B cell (primary cell): Measurements from ENCODE around the gene SLC2A1. TPM values are rescaled to one million over a fixed set of nuclear protein-coding genes. Genes with fewer than 3 reads are reported as not detected.

ENCODE experiments used
- ATAC-seq: fragments of 200-7000 bp; cut with Tn5 transposase; one replicate; pipeline ENCODE4 v1.10.0; 2021; ENCODE audit warnings: low read depth, mild to moderate bottlenecking, moderate number of reproducible peaks, moderate library complexity
- CTCF ChIA-PET: fragments of 350-600 bp; sonication (Branson Sonifier 250); formaldehyde crosslinking; loops from one replicate; lab custom pipeline; 2021; ENCODE audit warnings: antibody characterized with exemption, inconsistent platforms; lab: Charles Lee
- POLR2A ChIA-PET: fragments of 350-600 bp; sonication (Branson Sonifier 250); formaldehyde crosslinking; loops from one replicate; lab custom pipeline; 2021; ENCODE audit warnings: antibody characterized with exemption; lab: Charles Lee
- DNase-seq: peaks from one replicate; pipeline ENCODE4 v3.0.0; 2013
- H2AFZ ChIP-seq: 2 replicates; pipeline ENCODE4 v1.6.1; 2012; ENCODE audit warnings: mild to moderate bottlenecking, low read depth, low read length; ENCODE audit not compliant: insufficient read depth, poor library complexity, severe bottlenecking
- H3K27ac ChIP-seq, 2 donors: 1 replicate in 1 of 2; 2 replicates in 1 of 2; pipeline ENCODE4 v1.5.1; 2012 to 2013; ENCODE audit warnings: low read length in 2 of 2, mild to moderate bottlenecking in 2 of 2, moderate library complexity in 1 of 2
- H3K27me3 ChIP-seq, 4 experiments: fragments of 200-600 bp in 1 of 4; sonication (generic) in 1 of 4; replicated peaks in 1 of 4; 1 replicate in 2 of 4; 2 replicates in 2 of 4; pipeline versions ENCODE4 v1.6.1 to v1.7.0; 2013 to 2016; ENCODE audit warnings: low read length in 3 of 4, mild to moderate bottlenecking in 2 of 4, mixed read lengths in 1 of 4, moderate library complexity in 1 of 4; ENCODE audit not compliant: insufficient read depth in 4 of 4, control insufficient read depth in 3 of 4; ENCODE audit errors: control extremely low read depth in 1 of 4
- H3K36me3 ChIP-seq, 2 experiments: replicated peaks in 1 of 2; 1 replicate in 1 of 2; 2 replicates in 1 of 2; pipeline versions ENCODE4 v1.6.1 to v1.7.1; 2013; ENCODE audit warnings: low read length in 1 of 2; ENCODE audit not compliant: insufficient read depth in 2 of 2, control insufficient read depth in 1 of 2; ENCODE audit errors: control extremely low read depth in 1 of 2, extremely low read depth in 1 of 2
- H3K4me1 ChIP-seq, 2 donors: fragments of 200-600 bp in 1 of 2; sonication (generic) in 1 of 2; 1 replicate in 1 of 2; 2 replicates in 1 of 2; pipeline versions ENCODE4 v1.5.1 to v1.6.1; 2013 to 2017; ENCODE audit warnings: low read length in 2 of 2; ENCODE audit not compliant: control insufficient read depth in 2 of 2, insufficient read depth in 2 of 2
- H3K4me2 ChIP-seq: replicated peaks from 2 replicates; pipeline ENCODE3; 2012; ENCODE audit warnings: mild to moderate bottlenecking, low read depth, low read length; ENCODE audit not compliant: poor library complexity, severe bottlenecking
- H3K4me3 ChIP-seq, 5 experiments: fragments of 200-600 bp in 1 of 5; sonication (generic) in 1 of 5; 1 replicate in 3 of 5; 2 replicates in 2 of 5; pipeline versions ENCODE4 v1.5.1 to v1.7.0; 2011 to 2016; ENCODE audit warnings: low read length in 4 of 5, mild to moderate bottlenecking in 4 of 5, low read depth in 2 of 5, control low read depth in 1 of 5, moderate library complexity in 1 of 5; ENCODE audit not compliant: insufficient read depth in 1 of 5; ENCODE audit errors: control extremely low read depth in 1 of 5, extremely low read depth in 1 of 5
- H3K79me2 ChIP-seq: fragments of 200-600 bp; sonication (generic); one replicate; pipeline ENCODE4 v1.6.0; 2016; ENCODE audit warnings: low read length; ENCODE audit not compliant: control insufficient read depth, insufficient read depth
- H3K9ac ChIP-seq: fragments of 200-600 bp; sonication (generic); 2 replicates; pipeline ENCODE4 v1.6.1; 2017; ENCODE audit warnings: mild to moderate bottlenecking, low read length, moderate library complexity
- H3K9me3 ChIP-seq, 3 donors: one replicate each; pipeline versions ENCODE4 v1.6.1 to v1.7.1; 2013; ENCODE audit warnings: low read length in 2 of 3; ENCODE audit not compliant: control insufficient read depth in 2 of 3, insufficient read depth in 1 of 3; ENCODE audit errors: control extremely low read depth in 1 of 3
- H4K20me1 ChIP-seq: 2 replicates; pipeline ENCODE4 v1.6.0; 2012; ENCODE audit warnings: mild to moderate bottlenecking, low read length; ENCODE audit not compliant: insufficient read depth, control insufficient read depth, poor library complexity, severe bottlenecking
- H3K27ac Mint-ChIP-seq: one replicate; pipeline ENCODE4 v1.8.0; 2021; ENCODE audit warnings: mixed read lengths
- H3K27me3 Mint-ChIP-seq: one replicate; pipeline ENCODE4 v1.8.0; 2021; ENCODE audit warnings: mixed read lengths
- H3K4me1 Mint-ChIP-seq: one replicate; pipeline ENCODE4 v1.8.0; 2021; ENCODE audit warnings: mixed read lengths
- H3K4me3 Mint-ChIP-seq: one replicate; pipeline ENCODE4 v1.8.0; 2021; ENCODE audit warnings: mixed read lengths
- H3K9me3 Mint-ChIP-seq: one replicate; pipeline ENCODE4 v1.8.0; 2022; ENCODE audit warnings: mixed read lengths; ENCODE audit not compliant: insufficient read depth
- CTCF ChIP-seq: fragments of 200-600 bp; IDR thresholded peaks from one replicate; pipeline ENCODE4 v1.8.0; 2022; ENCODE audit warnings: antibody characterized with exemption, mild to moderate bottlenecking
- EZH2 ChIP-seq: IDR thresholded peaks from 2 replicates; pipeline ENCODE4 v1.6.1; 2012; ENCODE audit warnings: borderline replicate concordance, low read depth, mild to moderate bottlenecking, moderate library complexity, low read length; ENCODE audit not compliant: insufficient read depth, poor library complexity, severe bottlenecking
- WGBS: methylation state at CpG from one replicate; pipeline ENCODE4 v1.1.5; 2013; ENCODE audit warnings: missing lambda C conversion rate; ENCODE audit not compliant: insufficient coverage; 5-methylcytosine and 5-hydroxymethylcytosine counted together
- intact Hi-C: fragments of 100-400 bp; cut with micrococcal nuclease; formaldehyde crosslinking; loops from one replicate; pipeline ENCODE4 v1.10.0; 2022
- polyA plus RNA-seq: library from polyadenylated mRNA; depleted of rRNA; stranded (reverse); fragments of >200 nt; gene quantifications from 2 replicates; pipeline ENCODE4 v1.2.3, GENCODE V29; 2012
- total RNA-seq, 2 donors: library from RNA; stranded (reverse); fragments of 120-200 nt in 1 of 2; gene quantifications; 1 replicate in 1 of 2; 2 replicates in 1 of 2; pipeline versions ENCODE4 v1.2.3 to v1.2.4, GENCODE V29; 2013 to 2022

SLC2A1 gene
- total and polyA plus RNA-seq, 2 donors (not counting 1 experiment from before 2014, with no cell fraction given): 223 to 240 TPM

- Mint-ChIP-seq H3K27me3 (no peaks in the 10 kb centered on the region), H3K4me3 (no peak overlapping the region), H3K4me1 (peaks cover 8% of the 10 kb centered on the region), H3K9me3 (no peaks in the 10 kb centered on the region), H3K27ac (no peak overlapping the region)
- H3K36me3 ChIP-seq: no peaks in the 10 kb centered on the region
- no peak overlapping the region for H3K27ac ChIP-seq
- ChIA-PET POLR2A (no interaction called here), CTCF (no interaction called here)
- no peaks in the 10 kb centered on the region for H3K9me3 ChIP-seq
- DNase-seq (no peak), ATAC-seq (no peak)
- intact Hi-C loops: no loop called here
- peaks cover 0 to 5% of the 10 kb centered on the region in 2 donors for H3K4me1 ChIP-seq
- no peak overlapping the region for H3K4me2 ChIP-seq
- no peaks in the 10 kb centered on the region for H3K79me2 ChIP-seq
- no peaks in the 10 kb centered on the region for H4K20me1 ChIP-seq
- no peak overlapping the region for H3K9ac ChIP-seq
- H3K27me3 ChIP-seq: peaks cover 0 to 7% (median 2%) of the 10 kb centered on the region in 4 experiments
- no peak for TF ChIP-seq CTCF
- TF ChIP-seq EZH2: no peak
- WGBS: 81% methylated on average over 4 of the region's 9 CpGs
- no peak overlapping the region for H2AFZ ChIP-seq
- no peak overlapping the region for H3K4me3 ChIP-seq
Measured at GRCh38 chr1:43004587-43005459, 46.2 kb upstream of the SLC2A1 start.

- no peak for TF ChIP-seq CTCF
- TF ChIP-seq EZH2: no peak
- H3K4me2 ChIP-seq: no peak overlapping the region
- no peaks in the 10 kb centered on the region for H3K27me3 Mint-ChIP-seq
- intact Hi-C loops: no loop called here
- no peak overlapping the region for H3K9ac ChIP-seq
- H4K20me1 ChIP-seq: no peaks in the 10 kb centered on the region
- 100% methylated on average over 1 of the region's 1 CpG for WGBS
- ATAC-seq (no peak), DNase-seq (no peak)
- H3K27ac Mint-ChIP-seq: no peak overlapping the region
- no peaks in the 10 kb centered on the region for H3K9me3 ChIP-seq
- H3K4me3 ChIP-seq: no peak overlapping the region
- H2AFZ ChIP-seq: no peak overlapping the region
- H3K79me2 ChIP-seq: no peaks in the 10 kb centered on the region
- ChIA-PET POLR2A (no interaction called here), CTCF (no interaction called here)
- H3K4me1 ChIP-seq: no peaks in the 10 kb centered on the region
- no peak overlapping the region for H3K27ac ChIP-seq
- no peaks in the 10 kb centered on the region for H3K9me3 Mint-ChIP-seq
- peaks cover 0 to 2% (median 0%) of the 10 kb centered on the region in 4 experiments for H3K27me3 ChIP-seq
- no peak overlapping the region for H3K4me3 Mint-ChIP-seq
- no peaks in the 10 kb centered on the region for H3K36me3 ChIP-seq
- peaks cover 3% of the 10 kb centered on the region for H3K4me1 Mint-ChIP-seq
Measured at GRCh38 chr1:43002766-43003165, 44.1 kb upstream of the SLC2A1 start.
